ENCODE measurements around the gene PLK4.

- TF ChIP-seq EZH2 (IDR thresholded peaks at IDR 0.05; ENCODE audit: insufficient read depth, poor library complexity, severe bottlenecking) = no peak
- TF ChIP-seq EZH2phosphoT487 (IDR thresholded peaks at IDR 0.05; ENCODE audit: insufficient read depth, low read depth) = no peak
Observed at GRCh38 chr4:127905029-127905428, 24.3 kb downstream of the PLK4 start.
